Kidney (tissue), 14 donors: ENCODE results near the gene KCNAB2. TPM values are rescaled to one million over a fixed set of nuclear protein-coding genes. Genes with fewer than 3 reads are reported as not detected.

ENCODE experiments used
- DNase-seq, 5 donors: peaks; one replicate each; pipeline ENCODE4 v3.0.0-alpha.2; 2013 to 2020
- FAIRE-seq: peaks from 2 replicates; lab custom pipeline; 2012; peaks lifted over from hg19 to GRCh38; lab: Jason Lieb, UNC
- H3K27ac ChIP-seq, 2 donors: one replicate each; pipeline ENCODE4 v1.7.0; 2013; ENCODE audit warnings: low read depth in 2 of 2, low read length in 2 of 2, inconsistent platforms in 1 of 2
- H3K27me3 ChIP-seq: one replicate; pipeline ENCODE4 v1.7.1; 2013; ENCODE audit warnings: low read length, inconsistent platforms; ENCODE audit not compliant: control insufficient read depth, insufficient read depth
- H3K36me3 ChIP-seq, 3 donors: one replicate each; pipeline versions ENCODE4 v1.7.0 to v1.7.1; 2013; ENCODE audit warnings: low read length in 3 of 3, control low read depth in 1 of 3, inconsistent platforms in 1 of 3; ENCODE audit not compliant: insufficient read depth in 3 of 3, control insufficient read depth in 2 of 3
- H3K4me1 ChIP-seq, 3 donors: one replicate each; pipeline versions ENCODE4 v1.7.0 to v1.7.1; 2013; ENCODE audit warnings: low read length in 3 of 3, inconsistent platforms in 1 of 3, low read depth in 1 of 3; ENCODE audit not compliant: control insufficient read depth in 2 of 3, insufficient read depth in 2 of 3
- H3K4me3 ChIP-seq, 3 donors: one replicate each; pipeline versions ENCODE4 v1.7.0 to v1.8.1; 2013; ENCODE audit warnings: low read length in 3 of 3, control low read depth in 1 of 3, inconsistent platforms in 1 of 3
- H3K9ac ChIP-seq, 3 donors: one replicate each; pipeline versions ENCODE4 v1.7.0 to v1.7.1; 2013; ENCODE audit warnings: low read length in 3 of 3, control low read depth in 1 of 3, inconsistent platforms in 1 of 3
- H3K9me3 ChIP-seq, 3 donors: one replicate each; pipeline versions ENCODE4 v1.7.0 to v1.7.1; 2013; ENCODE audit warnings: low read length in 3 of 3, control low read depth in 1 of 3, inconsistent platforms in 1 of 3; ENCODE audit not compliant: control insufficient read depth in 2 of 3, insufficient read depth in 1 of 3
- CTCF ChIP-seq: IDR thresholded peaks from 3 replicates; pipeline ENCODE4 v1.5.1; 2012; ENCODE audit warnings: mild to moderate bottlenecking, moderate library complexity, borderline replicate concordance; ENCODE audit not compliant: insufficient read depth; ENCODE audit errors: extremely low read depth
- intact Hi-C: fragments of 100-400 bp; cut with DNase I; formaldehyde crosslinking; loops from one replicate; pipeline ENCODE4 v1.11.1; 2022
- polyA plus RNA-seq: library from polyadenylated mRNA; stranded (reverse); fragments of 350-450 nt; fragmentation: Illumina TruSeq; extraction: RNeasy Lipid Tissue Mini Kit (QIAGEN cat#74804); gene quantifications from one replicate; pipeline ENCODE4 v1.2.3, GENCODE V29; 2014; ENCODE audit warnings: low read depth, low replicate concordance; ENCODE audit not compliant: insufficient read depth
- total RNA-seq: library from RNA; stranded (reverse); fragmentation: NEBNext Ultra II Directional; extraction: Animal tissue kit (Norgen Biotek cat#: 25700); gene quantifications from one replicate; pipeline ENCODE4 v1.2.1, GENCODE V29; 2021
- donor health status: control.
- donor health status: control.
- donor health status: control.
- donor health status: control.
- donor health status: control.
- donor health status: DM: yes; HTN: yes; CAD: no.
- donor health status: Normal renal cell carcinoma (clear cell type).

The KCNAB2 gene
- total and polyA plus RNA-seq, 2 donors from 2014 or later, result 19.6 to 28.1 TPM

- DNase-seq (no peak), FAIRE-seq (no peak)
- intact Hi-C loops, result no loop called here
- Histone ChIP-seq H3K27ac (no peak overlapping the region), H3K36me3 (no peaks in the 10 kb centered on the region), H3K9me3 (no peaks in the 10 kb centered on the region), H3K9ac (no peak overlapping the region), H3K4me1 (peaks cover 0 to 3% (median 0%) of the 10 kb centered on the region in 3 donors), H3K27me3 (no peaks in the 10 kb centered on the region), H3K4me3 (no peak overlapping the region)
- TF ChIP-seq CTCF, result no peak
These were observed 31.8 kb downstream of the KCNAB2 start for GRCh38 chr1:6077506-6077905.

GRCh38 chr1:6077919-6078318 is 32.2 kb downstream of the KCNAB2 start:
- Histone ChIP-seq H3K9ac (no peak overlapping the region), H3K9me3 (no peaks in the 10 kb centered on the region), H3K4me3 (no peak overlapping the region), H3K27ac (no peak overlapping the region), H3K27me3 (no peaks in the 10 kb centered on the region), H3K36me3 (no peaks in the 10 kb centered on the region), H3K4me1 (peaks cover 0 to 3% (median 0%) of the 10 kb centered on the region in 3 donors)
- FAIRE-seq, result no peak
- TF ChIP-seq CTCF, result no peak
- DNase-seq, result no peak
- intact Hi-C loops, result no loop called here

GRCh38 chr1:6080469-6080868 is 34.8 kb downstream of the KCNAB2 start:
- Histone ChIP-seq H3K27me3 (no peaks in the 10 kb centered on the region), H3K4me1 (peaks cover 0 to 3% (median 0%) of the 10 kb centered on the region in 3 donors), H3K27ac (no peak overlapping the region), H3K9me3 (no peaks in the 10 kb centered on the region), H3K9ac (no peak overlapping the region), H3K36me3 (no peaks in the 10 kb centered on the region), H3K4me3 (no peak overlapping the region)
- intact Hi-C loops, result no loop called here
- DNase-seq (no peak), FAIRE-seq (no peak)
- TF ChIP-seq CTCF, result no peak

- FAIRE-seq, result no peak
These were observed 36.2 kb downstream of the KCNAB2 start for GRCh38 chr1:6081901-6082300.

More at GRCh38 chr1:6081901-6082300, 36.2 kb downstream of the KCNAB2 start:
- H3K4me3 ChIP-seq, result no peak overlapping the region
- no peak for TF ChIP-seq CTCF
- H3K27me3 ChIP-seq, result no peaks in the 10 kb centered on the region
- no peak overlapping the region for H3K27ac ChIP-seq
- H3K4me1 ChIP-seq, result peaks cover 0 to 3% (median 0%) of the 10 kb centered on the region in 3 donors
- no peak for DNase-seq
- H3K36me3 ChIP-seq, result no peaks in the 10 kb centered on the region
- H3K9ac ChIP-seq, result no peak overlapping the region
- no peaks in the 10 kb centered on the region for H3K9me3 ChIP-seq
- intact Hi-C loops, result no loop called here
